Cortex of kidney (tissue), 1 donor: ENCODE results near the gene CCDC171.

Experiments
- DNase-seq: peaks from one replicate; lab custom pipeline; 2025; lab: John Stamatoyannopoulos, UW

CCDC171 gene

GRCh38 chr9:16001856-16002255 lies 449.0 kb downstream of the CCDC171 start:
- no peak for DNase-seq

GRCh38 chr9:16002816-16003215 lies 450.0 kb downstream of the CCDC171 start:
- no peak for DNase-seq

- no peak for DNase-seq
These were observed 450.9 kb downstream of the CCDC171 start for GRCh38 chr9:16003785-16004184.

- DNase-seq = no peak
These were observed 451.8 kb downstream of the CCDC171 start for GRCh38 chr9:16004613-16005012.

GRCh38 chr9:16010221-16010620 lies 457.4 kb downstream of the CCDC171 start:
- no peak for DNase-seq

GRCh38 chr9:16012621-16013020 lies 459.8 kb downstream of the CCDC171 start:
- DNase-seq = no peak

- no peak for DNase-seq
These were observed 460.5 kb downstream of the CCDC171 start for GRCh38 chr9:16013366-16013765.

GRCh38 chr9:16013826-16014225 lies 461.0 kb downstream of the CCDC171 start:
- no peak for DNase-seq

GRCh38 chr9:16022228-16022627 lies 469.4 kb downstream of the CCDC171 start:
- DNase-seq = no peak

GRCh38 chr9:16023446-16023845 lies 470.6 kb downstream of the CCDC171 start:
- DNase-seq = no peak
